ENCODE data around the gene TEF.

DNA sequence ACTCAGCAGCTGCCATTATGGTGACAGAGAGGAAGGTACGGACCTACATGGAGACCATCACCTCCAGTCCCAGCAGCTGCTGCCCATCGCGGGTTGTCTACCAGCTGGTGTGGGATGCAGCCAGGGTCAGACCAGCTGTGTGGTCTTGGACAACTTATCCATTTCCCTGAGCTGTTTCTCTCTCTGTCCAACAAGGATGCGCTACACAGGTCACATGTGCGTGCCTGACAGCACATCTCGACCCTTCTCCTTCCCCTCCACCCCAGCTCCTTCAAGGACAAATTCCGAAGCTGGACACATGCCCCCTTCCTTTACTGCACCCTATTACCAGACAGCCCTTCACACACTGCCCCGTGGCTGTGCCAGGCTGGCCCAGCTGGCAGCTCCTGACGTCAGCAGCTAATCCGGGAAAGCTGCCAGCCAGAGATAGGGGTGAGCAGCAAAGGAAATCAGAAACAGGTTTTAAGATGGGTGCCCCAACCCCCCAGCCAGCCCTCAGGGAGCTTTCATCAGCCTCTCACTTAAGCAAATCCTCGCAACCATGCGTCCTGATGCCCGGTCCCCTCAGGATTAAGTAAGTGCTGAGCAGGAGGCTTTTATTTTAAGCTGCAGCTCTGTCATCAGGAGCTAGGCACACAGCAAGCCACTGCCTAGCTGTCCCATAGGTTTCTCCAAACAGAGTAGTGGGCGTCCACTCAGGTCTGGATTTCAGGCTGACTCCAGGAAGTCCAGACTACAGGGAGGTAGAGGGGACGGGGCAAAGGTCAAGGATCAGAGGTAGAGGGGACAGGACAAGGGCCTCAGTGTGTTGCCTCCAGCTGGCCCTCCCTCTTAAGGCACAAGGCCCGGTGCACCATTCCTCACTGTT lies 20.3 kb downstream of the TEF start:
- TF ChIP-seq, protein P1, sequence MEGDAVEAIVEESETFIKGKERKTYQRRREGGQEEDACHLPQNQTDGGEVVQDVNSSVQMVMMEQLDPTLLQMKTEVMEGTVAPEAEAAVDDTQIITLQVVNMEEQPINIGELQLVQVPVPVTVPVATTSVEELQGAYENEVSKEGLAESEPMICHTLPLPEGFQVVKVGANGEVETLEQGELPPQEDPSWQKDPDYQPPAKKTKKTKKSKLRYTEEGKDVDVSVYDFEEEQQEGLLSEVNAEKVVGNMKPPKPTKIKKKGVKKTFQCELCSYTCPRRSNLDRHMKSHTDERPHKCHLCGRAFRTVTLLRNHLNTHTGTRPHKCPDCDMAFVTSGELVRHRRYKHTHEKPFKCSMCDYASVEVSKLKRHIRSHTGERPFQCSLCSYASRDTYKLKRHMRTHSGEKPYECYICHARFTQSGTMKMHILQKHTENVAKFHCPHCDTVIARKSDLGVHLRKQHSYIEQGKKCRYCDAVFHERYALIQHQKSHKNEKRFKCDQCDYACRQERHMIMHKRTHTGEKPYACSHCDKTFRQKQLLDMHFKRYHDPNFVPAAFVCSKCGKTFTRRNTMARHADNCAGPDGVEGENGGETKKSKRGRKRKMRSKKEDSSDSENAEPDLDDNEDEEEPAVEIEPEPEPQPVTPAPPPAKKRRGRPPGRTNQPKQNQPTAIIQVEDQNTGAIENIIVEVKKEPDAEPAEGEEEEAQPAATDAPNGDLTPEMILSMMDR (conservative IDR thresholded peaks at IDR 0.05), result no peak
- TF ChIP-seq EZH2 (IDR thresholded peaks at IDR 0.05; ENCODE audit: low read depth), result no peak
